ENCODE measurements around the gene POLR2E. TPM values are rescaled to one million over a fixed set of nuclear protein-coding genes. Genes with fewer than 3 reads are reported as not detected.

The POLR2E gene
- total and polyA plus RNA-seq, 2 of the 13 experiments (the other 11 are each of a cell fraction or from before 2014, with no cell fraction given) = 140 to 272 TPM

DNA sequence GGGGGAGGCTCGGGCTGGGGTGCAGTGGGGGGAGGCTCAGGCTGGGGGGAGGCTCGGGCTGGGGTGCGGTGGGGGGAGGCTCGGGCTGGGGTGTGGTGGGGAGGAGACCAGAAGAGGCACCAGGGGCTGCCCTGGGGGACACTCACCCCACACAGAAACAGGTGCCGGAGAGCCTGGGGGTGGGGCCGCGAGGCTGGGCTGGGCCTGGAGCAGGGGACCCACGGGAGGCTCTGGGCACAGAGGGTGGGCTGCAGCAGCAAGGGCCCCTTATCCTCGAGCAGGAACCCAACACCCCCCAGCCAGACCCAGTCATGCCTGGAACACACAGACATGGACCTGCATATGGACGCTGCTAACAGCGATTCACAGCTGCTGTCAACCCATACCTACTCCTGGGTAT lies 42.9 kb upstream of the POLR2E start (continued):
- TF ChIP-seq, protein P1, sequence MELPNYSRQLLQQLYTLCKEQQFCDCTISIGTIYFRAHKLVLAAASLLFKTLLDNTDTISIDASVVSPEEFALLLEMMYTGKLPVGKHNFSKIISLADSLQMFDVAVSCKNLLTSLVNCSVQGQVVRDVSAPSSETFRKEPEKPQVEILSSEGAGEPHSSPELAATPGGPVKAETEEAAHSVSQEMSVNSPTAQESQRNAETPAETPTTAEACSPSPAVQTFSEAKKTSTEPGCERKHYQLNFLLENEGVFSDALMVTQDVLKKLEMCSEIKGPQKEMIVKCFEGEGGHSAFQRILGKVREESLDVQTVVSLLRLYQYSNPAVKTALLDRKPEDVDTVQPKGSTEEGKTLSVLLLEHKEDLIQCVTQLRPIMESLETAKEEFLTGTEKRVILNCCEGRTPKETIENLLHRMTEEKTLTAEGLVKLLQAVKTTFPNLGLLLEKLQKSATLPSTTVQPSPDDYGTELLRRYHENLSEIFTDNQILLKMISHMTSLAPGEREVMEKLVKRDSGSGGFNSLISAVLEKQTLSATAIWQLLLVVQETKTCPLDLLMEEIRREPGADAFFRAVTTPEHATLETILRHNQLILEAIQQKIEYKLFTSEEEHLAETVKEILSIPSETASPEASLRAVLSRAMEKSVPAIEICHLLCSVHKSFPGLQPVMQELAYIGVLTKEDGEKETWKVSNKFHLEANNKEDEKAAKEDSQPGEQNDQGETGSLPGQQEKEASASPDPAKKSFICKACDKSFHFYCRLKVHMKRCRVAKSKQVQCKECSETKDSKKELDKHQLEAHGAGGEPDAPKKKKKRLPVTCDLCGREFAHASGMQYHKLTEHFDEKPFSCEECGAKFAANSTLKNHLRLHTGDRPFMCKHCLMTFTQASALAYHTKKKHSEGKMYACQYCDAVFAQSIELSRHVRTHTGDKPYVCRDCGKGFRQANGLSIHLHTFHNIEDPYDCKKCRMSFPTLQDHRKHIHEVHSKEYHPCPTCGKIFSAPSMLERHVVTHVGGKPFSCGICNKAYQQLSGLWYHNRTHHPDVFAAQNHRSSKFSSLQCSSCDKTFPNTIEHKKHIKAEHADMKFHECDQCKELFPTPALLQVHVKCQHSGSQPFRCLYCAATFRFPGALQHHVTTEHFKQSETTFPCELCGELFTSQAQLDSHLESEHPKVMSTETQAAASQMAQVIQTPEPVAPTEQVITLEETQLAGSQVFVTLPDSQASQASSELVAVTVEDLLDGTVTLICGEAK (IDR thresholded peaks at IDR 0.05) = no peak
- TF ChIP-seq, protein P1 (CRISPR knock-in tag; IDR thresholded peaks at IDR 0.05) = no peak
- TF ChIP-seq EHMT2 (IDR thresholded peaks at IDR 0.05; ENCODE audit: borderline replicate concordance, low read depth, low read length) (no peak), ZSCAN29 (CRISPR knock-in tag; conservative IDR thresholded peaks at IDR 0.05) (no peak), JUN (CRISPR knock-in tag; IDR thresholded peaks at IDR 0.05) (no peak)
- TF ChIP-seq, protein P2, sequence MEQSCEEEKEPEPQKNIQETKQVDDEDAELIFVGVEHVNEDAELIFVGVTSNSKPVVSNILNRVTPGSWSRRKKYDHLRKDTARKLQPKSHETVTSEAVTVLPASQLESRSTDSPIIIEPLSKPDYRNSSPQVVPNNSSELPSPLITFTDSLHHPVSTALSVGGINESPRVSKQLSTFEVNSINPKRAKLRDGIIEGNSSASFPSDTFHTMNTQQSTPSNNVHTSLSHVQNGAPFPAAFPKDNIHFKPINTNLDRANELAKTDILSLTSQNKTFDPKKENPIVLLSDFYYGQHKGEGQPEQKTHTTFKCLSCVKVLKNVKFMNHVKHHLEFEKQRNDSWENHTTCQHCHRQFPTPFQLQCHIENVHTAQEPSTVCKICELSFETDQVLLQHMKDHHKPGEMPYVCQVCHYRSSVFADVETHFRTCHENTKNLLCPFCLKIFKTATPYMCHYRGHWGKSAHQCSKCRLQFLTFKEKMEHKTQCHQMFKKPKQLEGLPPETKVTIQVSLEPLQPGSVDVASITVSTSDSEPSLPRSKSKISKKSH (CRISPR knock-in tag; IDR thresholded peaks at IDR 0.05; ENCODE audit: borderline replicate concordance) = no peak
- TF ChIP-seq, protein P3, sequence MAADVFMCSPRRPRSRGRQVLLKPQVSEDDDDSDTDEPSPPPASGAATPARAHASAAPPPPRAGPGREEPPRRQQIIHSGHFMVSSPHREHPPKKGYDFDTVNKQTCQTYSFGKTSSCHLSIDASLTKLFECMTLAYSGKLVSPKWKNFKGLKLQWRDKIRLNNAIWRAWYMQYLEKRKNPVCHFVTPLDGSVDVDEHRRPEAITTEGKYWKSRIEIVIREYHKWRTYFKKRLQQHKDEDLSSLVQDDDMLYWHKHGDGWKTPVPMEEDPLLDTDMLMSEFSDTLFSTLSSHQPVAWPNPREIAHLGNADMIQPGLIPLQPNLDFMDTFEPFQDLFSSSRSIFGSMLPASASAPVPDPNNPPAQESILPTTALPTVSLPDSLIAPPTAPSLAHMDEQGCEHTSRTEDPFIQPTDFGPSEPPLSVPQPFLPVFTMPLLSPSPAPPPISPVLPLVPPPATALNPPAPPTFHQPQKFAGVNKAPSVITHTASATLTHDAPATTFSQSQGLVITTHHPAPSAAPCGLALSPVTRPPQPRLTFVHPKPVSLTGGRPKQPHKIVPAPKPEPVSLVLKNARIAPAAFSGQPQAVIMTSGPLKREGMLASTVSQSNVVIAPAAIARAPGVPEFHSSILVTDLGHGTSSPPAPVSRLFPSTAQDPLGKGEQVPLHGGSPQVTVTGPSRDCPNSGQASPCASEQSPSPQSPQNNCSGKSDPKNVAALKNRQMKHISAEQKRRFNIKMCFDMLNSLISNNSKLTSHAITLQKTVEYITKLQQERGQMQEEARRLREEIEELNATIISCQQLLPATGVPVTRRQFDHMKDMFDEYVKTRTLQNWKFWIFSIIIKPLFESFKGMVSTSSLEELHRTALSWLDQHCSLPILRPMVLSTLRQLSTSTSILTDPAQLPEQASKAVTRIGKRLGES (CRISPR knock-in tag; IDR thresholded peaks at IDR 0.05; ENCODE audit: borderline replicate concordance) = no peak
- TF ChIP-seq, protein P4, sequence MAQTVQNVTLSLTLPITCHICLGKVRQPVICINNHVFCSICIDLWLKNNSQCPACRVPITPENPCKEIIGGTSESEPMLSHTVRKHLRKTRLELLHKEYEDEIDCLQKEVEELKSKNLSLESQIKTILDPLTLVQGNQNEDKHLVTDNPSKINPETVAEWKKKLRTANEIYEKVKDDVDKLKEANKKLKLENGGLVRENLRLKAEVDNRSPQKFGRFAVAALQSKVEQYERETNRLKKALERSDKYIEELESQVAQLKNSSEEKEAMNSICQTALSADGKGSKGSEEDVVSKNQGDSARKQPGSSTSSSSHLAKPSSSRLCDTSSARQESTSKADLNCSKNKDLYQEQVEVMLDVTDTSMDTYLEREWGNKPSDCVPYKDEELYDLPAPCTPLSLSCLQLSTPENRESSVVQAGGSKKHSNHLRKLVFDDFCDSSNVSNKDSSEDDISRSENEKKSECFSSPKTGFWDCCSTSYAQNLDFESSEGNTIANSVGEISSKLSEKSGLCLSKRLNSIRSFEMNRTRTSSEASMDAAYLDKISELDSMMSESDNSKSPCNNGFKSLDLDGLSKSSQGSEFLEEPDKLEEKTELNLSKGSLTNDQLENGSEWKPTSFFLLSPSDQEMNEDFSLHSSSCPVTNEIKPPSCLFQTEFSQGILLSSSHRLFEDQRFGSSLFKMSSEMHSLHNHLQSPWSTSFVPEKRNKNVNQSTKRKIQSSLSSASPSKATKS (CRISPR knock-in tag; IDR thresholded peaks at IDR 0.05) = no peak
- TF ChIP-seq, protein P5, sequence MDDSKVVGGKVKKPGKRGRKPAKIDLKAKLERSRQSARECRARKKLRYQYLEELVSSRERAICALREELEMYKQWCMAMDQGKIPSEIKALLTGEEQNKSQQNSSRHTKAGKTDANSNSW (CRISPR knock-in tag; IDR thresholded peaks at IDR 0.05; ENCODE audit: borderline replicate concordance) = no peak
